ENCODE data around the gene DCAF4L1.

Gene DCAF4L1

GRCh38 chr4:41981456-41981855, at the start of gene DCAF4L1:
Gene DCAF4L1, plus strand, starts transcription at chr4:41981756. Its CDS starts 37 bp downstream, at chr4:41981793.
- no peak for DNase-seq

GRCh38 chr4:41932988-41933387, 48.6 kb upstream of the DCAF4L1 start:
- DNase-seq: no peak

- no peak for DNase-seq
Observed at GRCh38 chr4:41933997-41934503, 47.5 kb upstream of the DCAF4L1 start.

GRCh38 chr4:41934514-41934900, 47.0 kb upstream of the DCAF4L1 start:
- DNase-seq: no peak

- DNase-seq: peak; percentile 93
Observed at GRCh38 chr4:41934901-41935651, 46.5 kb upstream of the DCAF4L1 start, which contains the start of gene TMEM33. Gene TMEM33, plus strand, starts transcription at chr4:41935429. Its CDS starts 56 bp downstream, at chr4:41935485.

GRCh38 chr4:41935652-41936021, 45.9 kb upstream of the DCAF4L1 start:
- no peak for DNase-seq

- no peak for DNase-seq
Observed at GRCh38 chr4:41939016-41939626, 42.4 kb upstream of the DCAF4L1 start.

GRCh38 chr4:41940834-41941233, 40.7 kb upstream of the DCAF4L1 start:
- DNase-seq: no peak

GRCh38 chr4:41943506-41943905, 38.0 kb upstream of the DCAF4L1 start:
- no peak for DNase-seq

GRCh38 chr4:41944089-41944488, 37.5 kb upstream of the DCAF4L1 start:
- DNase-seq: no peak

GRCh38 chr4:41949531-41949930, 32.0 kb upstream of the DCAF4L1 start:
- DNase-seq: no peak

- DNase-seq: no peak
Observed at GRCh38 chr4:41957634-41958033, 23.9 kb upstream of the DCAF4L1 start.

GRCh38 chr4:41963105-41963504, 18.5 kb upstream of the DCAF4L1 start:
- no peak for DNase-seq

- no peak for DNase-seq
Observed at GRCh38 chr4:41964401-41964800, 17.2 kb upstream of the DCAF4L1 start.

GRCh38 chr4:41967392-41967791, 14.2 kb upstream of the DCAF4L1 start:
- no peak for DNase-seq

GRCh38 chr4:41969671-41970070, 11.9 kb upstream of the DCAF4L1 start:
- DNase-seq: no peak

- no peak for DNase-seq
Observed at GRCh38 chr4:41975341-41975740, 6.2 kb upstream of the DCAF4L1 start.

GRCh38 chr4:41976775-41977516, 4.6 kb upstream of the DCAF4L1 start:
- DNase-seq: no peak

- no peak for DNase-seq
Observed at GRCh38 chr4:41977709-41978108, 3.8 kb upstream of the DCAF4L1 start.

GRCh38 chr4:41982716-41983115, 1.2 kb downstream of the DCAF4L1 start:
- DNase-seq: no peak

- no peak for DNase-seq
Observed at GRCh38 chr4:41985151-41985550, 3.6 kb downstream of the DCAF4L1 start.

GRCh38 chr4:41989994-41990364, 8.4 kb downstream of the DCAF4L1 start:
- no peak for DNase-seq

- DNase-seq: peak; percentile 97
Observed at GRCh38 chr4:41990365-41991111, 9.0 kb downstream of the DCAF4L1 start, which contains the start of gene SLC30A9. Gene SLC30A9, plus strand, starts transcription at chr4:41990530. Its CDS starts 122 bp downstream, at chr4:41990652.

Data from right hindlimb (tissue), 1 donor.